Ascending aorta (tissue), 2 donors: ENCODE measurements around the gene GAB4. TPM values are rescaled to one million over a fixed set of nuclear protein-coding genes. Genes with fewer than 3 reads are reported as not detected.

Experiments used
- DNase-seq, 2 donors: peaks; one replicate each; pipeline ENCODE4 v3.0.0-alpha.2; 2019; ENCODE audit warnings: low spot score in 2 of 2
- H3K27ac ChIP-seq, 2 donors: fragments of 200-600 bp; sonication (generic); one replicate each; pipeline ENCODE4 v1.5.1; 2016 to 2017; ENCODE audit warnings: mild to moderate bottlenecking in 1 of 2
- H3K27me3 ChIP-seq: fragments of 200-600 bp; sonication (generic); one replicate; pipeline ENCODE4 v1.5.1; 2017
- H3K36me3 ChIP-seq, 2 donors: fragments of 200-600 bp; sonication (generic); one replicate each; pipeline ENCODE4 v1.5.1; 2016
- H3K4me1 ChIP-seq, 2 donors: fragments of 200-600 bp; sonication (generic); one replicate each; pipeline ENCODE4 v1.5.1; 2016 to 2017; ENCODE audit warnings: mild to moderate bottlenecking in 1 of 2
- H3K4me3 ChIP-seq, 2 donors: fragments of 200-600 bp; sonication (generic); one replicate each; pipeline ENCODE4 v1.5.1; 2016 to 2017; ENCODE audit warnings: mild to moderate bottlenecking in 1 of 2
- H3K9me3 ChIP-seq, 2 donors: fragments of 200-600 bp; sonication (generic); one replicate each; pipeline ENCODE4 v1.5.1; 2016
- CTCF ChIP-seq, 3 experiments: fragments of 200-600 bp in 2 of 3; fragments of 450-650 bp in 1 of 3; sonication (generic) in 2 of 3; IDR thresholded peaks; one replicate each; pipeline ENCODE4 v1.5.1; 2016 to 2019; ENCODE audit warnings: antibody characterized with exemption in 3 of 3, mild to moderate bottlenecking in 1 of 3, moderate library complexity in 1 of 3
- intact Hi-C: fragments of 100-400 bp; cut with DNase I; formaldehyde crosslinking; loops from one replicate; pipeline ENCODE4 v1.15.1; 2023
- total RNA-seq: library from RNA; depleted of rRNA; stranded (reverse); fragments of >200 nt; gene quantifications from one replicate; pipeline ENCODE4 v1.1.0, GENCODE V29; 2016

GAB4 gene
- total RNA-seq, 1 donor from 2014 or later = not detected

DNA sequence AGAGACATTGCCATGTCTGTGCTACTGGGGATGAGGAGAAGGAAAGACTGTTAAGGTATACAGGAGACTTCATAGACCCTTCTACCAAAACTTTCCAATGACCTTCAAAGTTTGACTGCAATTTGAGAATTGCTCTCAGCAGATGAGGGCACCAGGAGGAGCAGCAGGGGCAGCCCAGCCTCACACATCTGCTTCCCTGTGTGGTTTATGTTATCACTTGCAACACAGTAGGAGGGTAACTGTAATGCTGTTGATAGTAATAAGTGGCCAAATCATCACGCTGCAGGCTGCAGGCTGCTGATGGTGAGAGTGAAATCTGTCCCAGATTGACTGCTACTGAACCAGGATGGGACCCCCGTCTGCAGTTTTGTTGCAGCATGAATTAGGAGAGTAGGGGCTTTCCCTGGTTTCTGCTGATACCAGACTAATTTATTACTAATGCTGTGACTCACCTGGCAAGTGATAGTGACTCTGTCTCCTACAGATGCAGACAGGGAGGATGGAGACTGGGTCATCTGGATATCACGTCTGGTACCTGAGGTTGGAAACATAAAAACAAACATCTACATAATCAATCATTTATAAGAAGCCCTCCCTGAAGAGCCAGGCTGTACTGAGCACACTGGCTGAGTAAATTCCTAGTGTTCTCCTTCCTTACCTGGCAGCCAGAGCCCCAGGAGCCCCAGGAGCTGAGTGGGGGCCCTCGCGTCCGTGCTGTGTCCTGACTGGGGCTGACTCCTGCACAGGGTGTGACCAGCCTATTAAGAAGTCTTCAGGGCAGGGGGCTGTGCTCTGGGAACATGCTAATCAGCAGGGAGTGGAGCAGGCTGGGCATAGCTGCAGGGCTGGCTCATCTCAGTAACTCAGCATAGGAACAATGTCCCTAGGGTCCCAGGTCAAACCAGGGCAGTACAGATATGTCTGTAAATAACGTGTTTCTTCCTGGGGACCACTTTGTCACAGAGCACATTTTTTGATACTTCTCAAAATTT lies 74.4 kb downstream of the GAB4 start:
- no peaks in the 10 kb centered on the region for H3K27me3 ChIP-seq
- no peak for TF ChIP-seq CTCF (IDR thresholded peaks at IDR 0.05)
- no peak for DNase-seq
- intact Hi-C loops = no loop called here
- no peaks in the 10 kb centered on the region for H3K9me3 ChIP-seq
- no peak overlapping the region for H3K27ac ChIP-seq
- H3K4me1 ChIP-seq = no peaks in the 10 kb centered on the region
- no peaks in the 10 kb centered on the region for H3K36me3 ChIP-seq
- H3K4me3 ChIP-seq = no peak overlapping the region

DNA sequence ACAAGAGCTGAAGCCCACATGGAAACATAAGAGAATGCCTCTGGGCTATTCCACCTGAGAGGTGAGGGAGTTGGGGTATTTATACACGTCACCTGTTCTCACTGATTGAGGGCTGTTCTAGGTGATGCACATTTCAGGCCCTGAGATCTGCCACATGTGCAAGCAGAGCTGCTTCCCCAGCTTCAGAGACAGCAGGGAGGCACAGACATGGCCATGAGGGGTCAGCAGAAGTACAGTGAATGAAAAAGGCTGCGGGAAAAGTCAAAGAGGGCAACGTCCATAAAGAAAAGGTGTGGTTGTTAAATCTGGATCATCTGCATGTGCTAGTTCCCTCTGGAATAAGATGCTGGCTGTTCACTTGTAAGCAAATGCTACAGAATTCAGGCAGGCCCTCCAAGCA lies 75.4 kb downstream of the GAB4 start:
- Histone ChIP-seq H3K36me3 (no peaks in the 10 kb centered on the region), H3K4me3 (no peak overlapping the region), H3K27ac (no peak overlapping the region), H3K27me3 (no peaks in the 10 kb centered on the region), H3K4me1 (no peaks in the 10 kb centered on the region), H3K9me3 (no peaks in the 10 kb centered on the region)
- TF ChIP-seq CTCF (IDR thresholded peaks at IDR 0.05) = no peak
- no peak for DNase-seq
- intact Hi-C loops = no loop called here

DNA sequence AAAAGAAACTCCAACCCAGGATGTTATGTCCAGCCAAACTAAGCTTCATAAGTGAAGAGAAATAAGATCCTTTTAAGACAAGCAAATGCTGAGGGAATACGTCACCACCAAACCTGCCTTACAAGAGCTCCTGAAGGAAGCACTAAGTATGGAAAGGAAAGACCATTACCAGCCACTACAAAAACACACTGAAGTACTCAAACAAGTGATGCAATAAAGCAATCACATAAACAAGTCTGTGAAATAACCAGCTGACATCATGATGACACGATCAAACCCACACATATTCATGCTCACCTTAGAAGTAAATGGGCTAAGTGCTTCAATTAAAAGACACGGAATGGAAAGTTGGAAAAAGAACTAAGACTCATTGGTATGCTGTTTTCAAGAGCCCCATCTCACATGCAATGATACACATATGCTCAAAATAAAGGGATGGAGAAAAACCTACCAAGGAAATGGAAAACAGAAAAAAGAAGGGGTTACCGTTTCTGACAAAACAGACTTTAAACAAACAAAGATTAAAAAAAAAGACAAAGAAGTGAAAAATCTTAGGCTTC lies 82.5 kb downstream of the GAB4 start:
- H3K27ac ChIP-seq = no peak overlapping the region
- no peak overlapping the region for H3K4me3 ChIP-seq
- TF ChIP-seq CTCF (IDR thresholded peaks at IDR 0.05) = no peak
- H3K27me3 ChIP-seq = no peaks in the 10 kb centered on the region
- no peaks in the 10 kb centered on the region for H3K36me3 ChIP-seq
- no peak for DNase-seq
- H3K9me3 ChIP-seq = no peaks in the 10 kb centered on the region
- no peaks in the 10 kb centered on the region for H3K4me1 ChIP-seq
- intact Hi-C loops = no loop called here

DNA sequence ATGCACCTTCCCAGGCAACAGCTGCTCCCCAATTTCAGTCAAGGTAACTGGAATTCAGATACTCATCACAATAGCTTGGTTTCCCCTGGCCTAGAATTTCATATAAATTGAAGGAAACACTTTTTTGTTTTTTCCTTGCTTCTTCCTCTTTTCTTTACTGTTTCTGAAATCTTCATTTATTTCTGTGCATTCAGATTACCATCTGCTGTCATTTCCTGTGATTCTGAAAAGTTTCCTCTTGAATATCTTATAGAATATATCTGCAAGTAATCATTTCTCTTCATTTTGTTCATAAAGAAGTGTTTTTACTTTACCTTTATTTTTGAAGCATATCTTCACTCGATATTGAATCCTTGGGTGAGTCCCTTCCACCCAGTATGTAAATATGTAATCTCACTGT lies 85.3 kb downstream of the GAB4 start:
- no peak overlapping the region for H3K27ac ChIP-seq
- no peaks in the 10 kb centered on the region for H3K9me3 ChIP-seq
- no peaks in the 10 kb centered on the region for H3K27me3 ChIP-seq
- no peaks in the 10 kb centered on the region for H3K4me1 ChIP-seq
- H3K36me3 ChIP-seq = no peaks in the 10 kb centered on the region
- TF ChIP-seq CTCF (IDR thresholded peaks at IDR 0.05) = no peak
- no peak for DNase-seq
- intact Hi-C loops = no loop called here
- H3K4me3 ChIP-seq = no peak overlapping the region

DNA sequence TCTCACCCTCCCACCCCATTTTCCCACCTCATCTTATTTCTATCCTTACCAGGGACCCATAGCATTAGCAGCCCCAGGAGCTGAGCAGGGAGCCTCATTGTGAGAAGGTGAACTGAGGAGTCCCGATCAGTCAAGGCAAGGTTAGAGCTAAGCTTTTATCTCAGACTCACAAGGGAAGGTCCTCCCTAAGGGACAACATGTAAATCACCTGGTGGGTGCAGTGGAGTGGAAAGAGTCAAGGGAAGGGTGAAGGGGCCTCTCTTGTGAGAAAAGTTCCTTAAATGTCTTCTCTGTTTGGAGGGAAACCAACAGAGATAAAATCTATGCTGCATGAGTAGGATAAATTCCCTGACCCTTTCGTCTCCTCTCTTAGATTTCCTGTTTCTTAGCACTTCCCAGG lies 85.9 kb downstream of the GAB4 start:
- Histone ChIP-seq H3K27ac (no peak overlapping the region), H3K9me3 (no peaks in the 10 kb centered on the region), H3K36me3 (no peaks in the 10 kb centered on the region), H3K27me3 (no peaks in the 10 kb centered on the region), H3K4me3 (no peak overlapping the region), H3K4me1 (no peaks in the 10 kb centered on the region)
- no peak for TF ChIP-seq CTCF (IDR thresholded peaks at IDR 0.05)
- intact Hi-C loops = no loop called here
- no peak for DNase-seq
